NCI-H748 treated with DMSO at 0.1 percent for 48 hours (cell line): Measurements from ENCODE around the gene MTIF2.
"Not testable (repeated sequence)": the region's sequence is repeated elsewhere in the genome, so short reads cannot be mapped to it uniquely, and the experiment has no call there.

Source experiments
- DNase-seq: peaks from one replicate; lab custom pipeline; 2025; lab: John Stamatoyannopoulos, UW

MTIF2 gene

DNA sequence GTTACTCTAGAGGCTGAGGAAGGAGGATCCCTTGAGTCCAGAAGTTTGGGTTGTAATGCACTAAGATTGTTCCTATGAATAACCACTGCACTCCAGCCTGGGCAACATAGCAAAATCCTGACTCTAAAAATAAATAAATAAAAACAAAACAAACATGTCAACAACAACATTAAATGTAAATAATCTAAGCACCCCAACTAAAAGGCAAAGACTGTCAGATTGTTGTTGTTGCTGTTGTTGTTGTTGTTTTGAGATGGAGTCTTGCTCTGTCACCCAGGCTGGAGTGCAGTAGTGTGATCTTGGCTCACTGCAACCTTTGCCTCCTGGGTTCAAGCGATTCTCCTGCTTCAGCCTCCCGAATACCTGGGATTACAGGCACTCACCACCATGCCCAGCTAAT is 77.1 kb downstream of the MTIF2 start:
- DNase-seq = not testable (repeated sequence)

DNA sequence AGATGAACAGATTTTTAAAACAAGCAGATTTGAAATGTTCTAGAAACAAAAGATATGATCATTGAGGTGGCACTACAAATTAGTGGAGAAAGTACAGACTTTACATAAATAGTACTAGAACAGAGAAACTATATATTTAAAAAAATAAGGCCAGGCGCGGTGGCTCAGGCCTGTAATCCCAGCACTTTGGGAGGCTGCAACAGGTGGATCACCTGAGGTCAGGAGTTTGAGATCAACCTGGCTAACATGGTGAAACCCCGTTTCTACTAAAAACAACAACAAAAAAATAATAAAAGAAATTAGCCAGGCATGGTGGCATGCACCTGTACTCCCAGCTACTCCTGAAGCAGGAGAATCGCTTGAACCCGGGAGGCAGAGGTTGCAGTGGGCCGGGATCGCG is 82.2 kb downstream of the MTIF2 start:
- not testable (repeated sequence) for DNase-seq
